GM12892 (cell line): ENCODE measurements around the gene EPHA1.

ENCODE experiments used
- POLR2A ChIP-seq: IDR thresholded peaks from 2 replicates; pipeline ENCODE4 v1.6.1; 2011; ENCODE audit warnings: low read depth, low read length, control low read depth
- POLR2AphosphoS5 ChIP-seq: IDR thresholded peaks from 2 replicates; pipeline ENCODE4 v1.6.1; 2011; ENCODE audit warnings: low read depth, low read length, control low read depth

DNA sequence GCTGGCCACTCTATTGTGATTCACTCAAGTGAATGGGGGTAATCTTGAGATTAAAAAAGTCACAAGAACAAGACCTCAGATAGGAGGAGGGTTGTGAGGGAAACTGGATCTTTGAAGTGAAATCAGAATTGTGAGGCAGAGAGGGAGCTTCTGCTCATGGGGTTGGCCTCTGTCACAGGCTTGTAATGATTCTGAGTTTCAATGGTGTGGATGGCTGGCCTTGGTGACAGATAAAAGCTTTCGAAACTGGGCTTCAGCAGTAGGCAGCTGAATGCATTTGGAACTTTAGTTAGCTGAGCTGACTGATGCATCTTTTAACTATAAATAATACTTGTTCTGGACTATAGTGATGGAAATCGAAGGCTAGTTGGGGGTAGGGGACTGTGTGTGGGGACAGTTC, 46.8 kb upstream of the EPHA1 start:
- TF ChIP-seq POLR2A (no peak), POLR2AphosphoS5 (no peak)
